Measurements from ENCODE around the gene HOXC6. TPM values are rescaled to one million over a fixed set of nuclear protein-coding genes. Genes with fewer than 3 reads are reported as not detected.
A peak's percentile ranks its signal among the peaks of the same experiment; 100 is the strongest.

The HOXC6 gene
- total and polyA plus RNA-seq, 2 donors (not counting 3 experiments of a cell fraction or from before 2014, with no cell fraction given): 0.58 to 0.72 TPM

DNA sequence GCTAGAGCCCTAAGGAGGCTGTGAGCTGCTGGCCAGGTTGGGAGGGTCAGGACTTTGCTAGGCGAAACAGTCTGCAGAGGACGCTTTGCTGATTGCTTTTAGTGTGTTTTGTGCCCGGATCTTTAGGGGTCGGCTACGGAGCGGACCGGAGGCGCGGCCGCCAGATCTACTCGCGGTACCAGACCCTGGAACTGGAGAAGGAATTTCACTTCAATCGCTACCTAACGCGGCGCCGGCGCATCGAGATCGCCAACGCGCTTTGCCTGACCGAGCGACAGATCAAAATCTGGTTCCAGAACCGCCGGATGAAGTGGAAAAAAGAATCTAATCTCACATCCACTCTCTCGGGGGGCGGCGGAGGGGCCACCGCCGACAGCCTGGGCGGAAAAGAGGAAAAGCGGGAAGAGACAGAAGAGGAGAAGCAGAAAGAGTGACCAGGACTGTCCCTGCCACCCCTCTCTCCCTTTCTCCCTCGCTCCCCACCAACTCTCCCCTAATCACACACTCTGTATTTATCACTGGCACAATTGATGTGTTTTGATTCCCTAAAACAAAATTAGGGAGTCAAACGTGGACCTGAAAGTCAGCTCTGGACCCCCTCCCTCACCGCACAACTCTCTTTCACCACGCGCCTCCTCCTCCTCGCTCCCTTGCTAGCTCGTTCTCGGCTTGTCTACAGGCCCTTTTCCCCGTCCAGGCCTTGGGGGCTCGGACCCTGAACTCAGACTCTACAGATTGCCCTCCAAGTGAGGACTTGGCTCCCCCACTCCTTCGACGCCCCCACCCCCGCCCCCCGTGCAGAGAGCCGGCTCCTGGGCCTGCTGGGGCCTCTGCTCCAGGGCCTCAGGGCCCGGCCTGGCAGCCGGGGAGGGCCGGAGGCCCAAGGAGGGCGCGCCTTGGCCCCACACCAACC lies 1.5 kb downstream of the HOXC6 start:
- BruUV-seq (replicated peaks): no TSS peak
- Histone ChIP-seq H3K9ac (replicated peaks; ENCODE audit: extremely low read depth, insufficient read depth, low read length) (no peak overlapping the region), H3K4me2 (ENCODE audit: insufficient read depth, low read length) (no peak overlapping the region), H3K4me1 (ENCODE audit: control insufficient read depth, extremely low read depth, insufficient read depth, low read length) (no peaks in the 10 kb centered on the region), H3K27me3 (ENCODE audit: control insufficient read depth in 2 of 2, insufficient read depth in 2 of 2, low read length in 2 of 2) (peaks cover 82 to 91% of the 10 kb centered on the region in 2 experiments), H2AFZ (ENCODE audit: low read depth, low read length) (no peak overlapping the region), H3K79me2 (ENCODE audit: control insufficient read depth, insufficient read depth, low read length) (no peaks in the 10 kb centered on the region), H3K27ac (ENCODE audit: insufficient read depth, low read depth, low read length) (no peak overlapping the region), H4K20me1 (replicated peaks; ENCODE audit: control insufficient read depth, extremely low read depth, insufficient read depth, low read length) (no peaks in the 10 kb centered on the region), H3K9me3 (replicated peaks; ENCODE audit: control insufficient read depth, insufficient read depth, low read length) (no peaks in the 10 kb centered on the region), H3K9me1 (replicated peaks; ENCODE audit: control insufficient read depth, extremely low read depth, insufficient read depth, low read length) (no peaks in the 10 kb centered on the region), H3K4me3 (replicated peaks in 1 of 3; ENCODE audit: insufficient read depth in 1 of 3, low read depth in 1 of 3, low read length in 3 of 3) (no peak overlapping the region), H3K36me3 (ENCODE audit: control insufficient read depth in 2 of 2, extremely low read depth in 1 of 2, insufficient read depth in 2 of 2, low read length in 2 of 2) (no peaks in the 10 kb centered on the region)
- TF ChIP-seq MYC (IDR thresholded peaks at IDR 0.05; ENCODE audit: low read depth, low read length) (no peak), JUN (IDR thresholded peaks at IDR 0.05; ENCODE audit: borderline replicate concordance, insufficient read depth, insufficient read length, low read depth) (no peak), POLR2AphosphoS5 (IDR thresholded peaks at IDR 0.05; ENCODE audit: insufficient read depth, low read depth, low read length) (no peak), EZH2 (IDR thresholded peaks at IDR 0.05; ENCODE audit: borderline replicate concordance, low read depth, low read length, severe bottlenecking) (peak; percentile 61), POLR2A (IDR thresholded peaks at IDR 0.05; ENCODE audit: low read depth, low read length) (no peak)
- DNase-seq (ENCODE audit: low read depth, low spot score) (no peak), FAIRE-seq (no peak)
- CTCF ChIA-PET: interaction anchor here (1.1 to 6.1 kb wide), 3 partner anchors 162 to 358 kb away, joined by 3 to 59 read pairs (median 57); no protein-coding TSS in a partner anchor
- dilution Hi-C loops (cut with MboI; ENCODE audit: extremely low pct_ligation_motif_present, low sequenced_read_pairs) (no loop called here), intact Hi-C loops (cut with micrococcal nuclease) (no loop called here)
- POLR2A ChIA-PET: interaction anchor here (0.7 kb wide), 1 partner anchor 102 kb away, joined by 3 read pairs; no protein-coding TSS in a partner anchor

DNA sequence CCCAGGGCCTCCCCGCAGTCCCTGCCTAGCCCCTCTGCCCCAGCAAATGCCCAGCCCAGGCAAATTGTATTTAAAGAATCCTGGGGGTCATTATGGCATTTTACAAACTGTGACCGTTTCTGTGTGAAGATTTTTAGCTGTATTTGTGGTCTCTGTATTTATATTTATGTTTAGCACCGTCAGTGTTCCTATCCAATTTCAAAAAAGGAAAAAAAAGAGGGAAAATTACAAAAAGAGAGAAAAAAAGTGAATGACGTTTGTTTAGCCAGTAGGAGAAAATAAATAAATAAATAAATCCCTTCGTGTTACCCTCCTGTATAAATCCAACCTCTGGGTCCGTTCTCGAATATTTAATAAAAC lies 2.2 kb downstream of the HOXC6 start:
- no peak for TF ChIP-seq MYC (IDR thresholded peaks at IDR 0.05; ENCODE audit: low read depth, low read length)
- no peak for TF ChIP-seq JUN (IDR thresholded peaks at IDR 0.05; ENCODE audit: borderline replicate concordance, insufficient read depth, insufficient read length, low read depth)
- peak; percentile 24 for TF ChIP-seq EZH2 (IDR thresholded peaks at IDR 0.05; ENCODE audit: borderline replicate concordance, low read depth, low read length, severe bottlenecking)
- no peak for TF ChIP-seq FOS (IDR thresholded peaks at IDR 0.05; ENCODE audit: borderline replicate concordance, insufficient read depth, low read length)
- Histone ChIP-seq H3K36me3 (ENCODE audit: control insufficient read depth in 2 of 2, extremely low read depth in 1 of 2, insufficient read depth in 2 of 2, low read length in 2 of 2) (no peaks in the 10 kb centered on the region), H3K4me3 (replicated peaks in 1 of 3; ENCODE audit: insufficient read depth in 1 of 3, low read depth in 1 of 3, low read length in 3 of 3) (no peak overlapping the region), H3K27ac (ENCODE audit: insufficient read depth, low read depth, low read length) (no peak overlapping the region), H3K4me1 (ENCODE audit: control insufficient read depth, extremely low read depth, insufficient read depth, low read length) (no peaks in the 10 kb centered on the region), H3K9ac (replicated peaks; ENCODE audit: extremely low read depth, insufficient read depth, low read length) (no peak overlapping the region), H3K27me3 (ENCODE audit: control insufficient read depth in 2 of 2, insufficient read depth in 2 of 2, low read length in 2 of 2) (peaks cover 86 to 92% of the 10 kb centered on the region in 2 experiments), H3K9me3 (replicated peaks; ENCODE audit: control insufficient read depth, insufficient read depth, low read length) (no peaks in the 10 kb centered on the region), H3K4me2 (ENCODE audit: insufficient read depth, low read length) (no peak overlapping the region), H3K79me2 (ENCODE audit: control insufficient read depth, insufficient read depth, low read length) (no peaks in the 10 kb centered on the region), H2AFZ (ENCODE audit: low read depth, low read length) (no peak overlapping the region), H4K20me1 (replicated peaks; ENCODE audit: control insufficient read depth, extremely low read depth, insufficient read depth, low read length) (no peaks in the 10 kb centered on the region), H3K9me1 (replicated peaks; ENCODE audit: control insufficient read depth, extremely low read depth, insufficient read depth, low read length) (no peaks in the 10 kb centered on the region)
- no TSS peak for BruUV-seq (replicated peaks)
- intact Hi-C loops (cut with micrococcal nuclease): no loop called here
- FAIRE-seq (no peak), DNase-seq (ENCODE audit: low read depth, low spot score) (no peak)
- dilution Hi-C loops (cut with MboI; ENCODE audit: extremely low pct_ligation_motif_present, low sequenced_read_pairs): no loop called here
- ChIA-PET POLR2A (no interaction called here), CTCF (interaction anchor here (1.1 to 6.1 kb wide), 4 partner anchors 161 to 358 kb away, joined by 3 to 91 read pairs (median 58); no protein-coding TSS in a partner anchor)
